Subcutaneous adipose tissue (tissue), 4 donors: ENCODE measurements around the gene CD160. TPM values are rescaled to one million over a fixed set of nuclear protein-coding genes. Genes with fewer than 3 reads are reported as not detected.

Experiments
- CTCF ChIP-seq: fragments of 450-650 bp; IDR thresholded peaks from one replicate; pipeline ENCODE4 v1.5.1; 2016; ENCODE audit warnings: low read depth, mild to moderate bottlenecking, control low read depth, antibody characterized with exemption, moderate library complexity
- total RNA-seq, 4 donors: library from RNA; depleted of rRNA; stranded (reverse); fragments of >200 nt; gene quantifications; one replicate each; pipeline ENCODE4 v1.1.0, GENCODE V29; 2016

Gene CD160
- total RNA-seq, 4 donors from 2014 or later, result not detected

DNA sequence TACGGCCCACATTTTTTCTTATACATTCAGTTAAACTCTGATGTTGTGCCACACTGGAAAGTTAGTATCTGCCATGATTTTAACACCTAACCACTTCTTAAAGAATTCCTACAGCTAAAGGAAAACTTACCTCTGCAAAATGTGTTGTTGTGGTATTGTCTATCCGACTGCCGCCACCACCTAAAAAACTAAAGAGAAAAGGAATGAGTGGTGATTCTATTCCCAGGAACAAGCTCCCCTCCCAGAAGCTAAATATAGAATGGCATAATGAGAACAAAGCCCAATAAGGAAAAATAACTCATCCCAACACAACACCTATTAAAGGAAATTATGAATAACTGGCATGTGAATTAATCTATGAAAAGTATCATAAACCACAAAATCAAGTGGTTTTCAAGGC is 65.1 kb downstream of the CD160 start:
- no peak for TF ChIP-seq CTCF

DNA sequence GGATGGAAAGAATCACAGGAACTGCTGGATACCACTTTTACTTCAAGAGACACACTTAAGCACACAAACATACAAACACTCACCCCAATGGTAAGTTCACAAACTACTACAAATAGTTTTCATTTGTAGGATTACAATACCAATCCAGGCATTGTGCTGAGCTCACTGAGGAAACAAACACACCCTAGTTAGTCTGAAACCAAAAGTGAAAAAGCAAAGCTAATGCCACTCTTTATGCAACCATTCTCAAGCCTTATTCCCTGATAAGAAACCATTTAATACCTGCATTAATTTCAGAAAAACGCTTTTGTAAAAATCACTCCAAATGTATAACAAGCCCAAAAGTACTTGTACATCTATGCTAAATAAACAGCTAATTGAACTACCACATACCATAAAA is 66.2 kb downstream of the CD160 start:
- TF ChIP-seq CTCF, result no peak

- TF ChIP-seq CTCF, result no peak
Measured at GRCh38 chr1:145786271-145786670, 67.0 kb downstream of the CD160 start.

- no peak for TF ChIP-seq CTCF
Measured at GRCh38 chr1:145788580-145788979, 69.3 kb downstream of the CD160 start.

Other genes starting within 250 kb of the CD160 start
- gene GPR89A, start 111.5 kb upstream of the CD160 start, total RNA-seq, result 10 to 100 TPM; 24.7 to 52.2 (median 28.7) TPM
- not detected for gene PDZK1, start 12.1 kb upstream of the CD160 start, total RNA-seq
- 10 to 100 TPM; 17.0 to 33.7 (median 25.6) TPM for gene RNF115, start 104.6 kb downstream of the CD160 start, total RNA-seq
- gene POLR3C, start 104.7 kb downstream of the CD160 start, total RNA-seq, result 10 to 100 TPM; 30.5 to 39.0 (median 37.1) TPM
- gene NUDT17, start 126.1 kb downstream of the CD160 start, total RNA-seq, result 1 to 10 TPM in 3 of 4 donors, under 1 TPM in 1; 0.75 to 4.6 (median 2.4) TPM
- 10 to 100 TPM in 3 of 4 donors, 1 to 10 TPM in 1; 7.7 to 16.4 (median 13.4) TPM for gene PIAS3, start 139.6 kb downstream of the CD160 start, total RNA-seq
- 1 to 10 TPM; 1.6 to 7.0 (median 4.5) TPM for gene ANKRD35, start 166.4 kb downstream of the CD160 start, total RNA-seq
- 1 to 10 TPM in 3 of 4 donors, under 1 TPM in 1; 0.75 to 2.6 (median 1.6) TPM for gene ITGA10, start 190.6 kb downstream of the CD160 start, total RNA-seq
- gene PEX11B, start 199.2 kb downstream of the CD160 start, total RNA-seq, result 10 to 100 TPM; 17.0 to 21.1 (median 20.3) TPM
- 100 to 1,000 TPM; 104 to 115 (median 107) TPM for gene RBM8A, start 208.0 kb downstream of the CD160 start, total RNA-seq
- 10 to 100 TPM; 21.4 to 26.4 (median 22.5) TPM for gene LIX1L, start 238.5 kb downstream of the CD160 start, total RNA-seq
- gene ANKRD34A, start 245.1 kb downstream of the CD160 start, total RNA-seq, result 1 to 10 TPM in 1 of 4 donors, under 1 TPM in 2, not detected in 1; 0.22 to 1.9 (median 0.34) TPM
- gene POLR3GL, start 245.2 kb downstream of the CD160 start, total RNA-seq, result 10 to 100 TPM; 19.6 to 39.9 (median 32.8) TPM